Thoracic aorta (tissue), 2 donors: ENCODE measurements around the gene MAP3K7. TPM values are rescaled to one million over a fixed set of nuclear protein-coding genes. Genes with fewer than 3 reads are reported as not detected.

Experiments used
- ATAC-seq: fragments of 150-250 bp; one replicate; pipeline ENCODE4 v1.8.0; 2017; ENCODE audit warnings: low read depth; ENCODE audit not compliant: insufficient number of reproducible peaks, low FRiP score
- DNase-seq: peaks from one replicate; pipeline ENCODE4 v3.0.0-alpha.2; 2020; ENCODE audit warnings: low spot score
- H3K27ac ChIP-seq, 2 donors: fragments of 200-600 bp; sonication (generic); 1 replicate in 1 of 2; 2 replicates in 1 of 2; pipeline ENCODE4 v1.5.1; 2016; ENCODE audit warnings: mild to moderate bottlenecking in 2 of 2, moderate library complexity in 2 of 2
- H3K27me3 ChIP-seq: fragments of 200-600 bp; sonication (generic); replicated peaks from 2 replicates; pipeline ENCODE4 v1.6.0; 2016; ENCODE audit warnings: mild to moderate bottlenecking; ENCODE audit not compliant: insufficient read depth
- H3K36me3 ChIP-seq: fragments of 200-600 bp; sonication (generic); one replicate; pipeline ENCODE4 v1.5.1; 2016
- H3K4me1 ChIP-seq, 2 donors: fragments of 200-600 bp; sonication (generic); 1 replicate in 1 of 2; 2 replicates in 1 of 2; pipeline versions ENCODE4 v1.5.1 to v1.6.0; 2016; ENCODE audit warnings: low read depth in 2 of 2, mild to moderate bottlenecking in 1 of 2; ENCODE audit not compliant: control insufficient read depth in 1 of 2
- H3K4me3 ChIP-seq: fragments of 200-600 bp; sonication (generic); 2 replicates; pipeline ENCODE4 v1.5.1; 2016; ENCODE audit warnings: mild to moderate bottlenecking
- H3K9me3 ChIP-seq: fragments of 200-600 bp; sonication (generic); 2 replicates; pipeline ENCODE4 v1.5.1; 2016
- total RNA-seq, 2 donors: library from RNA; depleted of rRNA; stranded (reverse); fragments of >200 nt; gene quantifications; one replicate each; pipeline versions ENCODE4 v1.1.0 to v1.2.3, GENCODE V29; 2016
- TF ChIP-seq, protein P1 (sequence below): fragments of 200-600 bp; sonication (generic); IDR thresholded peaks from one replicate; pipeline ENCODE4 v1.5.1; 2019; ENCODE audit warnings: antibody characterized with exemption

Gene MAP3K7
- total RNA-seq, 2 donors from 2014 or later, result 21.5 to 31.5 TPM

DNA sequence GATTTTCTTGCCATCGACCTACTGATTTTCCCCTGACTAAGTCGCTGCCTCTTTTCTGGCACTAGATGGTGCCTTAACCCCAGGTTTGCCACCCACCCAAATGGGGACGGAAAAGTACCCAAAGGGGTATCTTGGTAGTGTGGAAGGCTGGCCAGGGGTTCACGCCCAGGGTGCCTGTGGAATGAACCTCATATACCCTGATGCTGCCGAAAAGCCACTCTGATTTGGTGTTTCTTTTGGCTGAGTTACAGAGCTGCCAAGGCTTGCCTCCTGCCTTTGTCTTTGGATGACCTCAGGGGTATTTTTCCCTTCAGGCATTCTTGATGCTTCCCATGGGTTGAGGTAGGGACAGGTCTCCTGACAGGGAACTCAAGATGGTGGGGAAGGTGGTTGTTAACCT is 78.1 kb downstream of the MAP3K7 start:
- no peak overlapping the region for H3K27ac ChIP-seq
- TF ChIP-seq, protein P1, sequence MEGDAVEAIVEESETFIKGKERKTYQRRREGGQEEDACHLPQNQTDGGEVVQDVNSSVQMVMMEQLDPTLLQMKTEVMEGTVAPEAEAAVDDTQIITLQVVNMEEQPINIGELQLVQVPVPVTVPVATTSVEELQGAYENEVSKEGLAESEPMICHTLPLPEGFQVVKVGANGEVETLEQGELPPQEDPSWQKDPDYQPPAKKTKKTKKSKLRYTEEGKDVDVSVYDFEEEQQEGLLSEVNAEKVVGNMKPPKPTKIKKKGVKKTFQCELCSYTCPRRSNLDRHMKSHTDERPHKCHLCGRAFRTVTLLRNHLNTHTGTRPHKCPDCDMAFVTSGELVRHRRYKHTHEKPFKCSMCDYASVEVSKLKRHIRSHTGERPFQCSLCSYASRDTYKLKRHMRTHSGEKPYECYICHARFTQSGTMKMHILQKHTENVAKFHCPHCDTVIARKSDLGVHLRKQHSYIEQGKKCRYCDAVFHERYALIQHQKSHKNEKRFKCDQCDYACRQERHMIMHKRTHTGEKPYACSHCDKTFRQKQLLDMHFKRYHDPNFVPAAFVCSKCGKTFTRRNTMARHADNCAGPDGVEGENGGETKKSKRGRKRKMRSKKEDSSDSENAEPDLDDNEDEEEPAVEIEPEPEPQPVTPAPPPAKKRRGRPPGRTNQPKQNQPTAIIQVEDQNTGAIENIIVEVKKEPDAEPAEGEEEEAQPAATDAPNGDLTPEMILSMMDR, result no peak
- peaks cover 5% of the 10 kb centered on the region for H3K36me3 ChIP-seq
- DNase-seq, result no peak
- no peaks in the 10 kb centered on the region for H3K4me1 ChIP-seq
- no peak for ATAC-seq
- no peaks in the 10 kb centered on the region for H3K27me3 ChIP-seq
- no peak overlapping the region for H3K4me3 ChIP-seq
- peaks cover 3% of the 10 kb centered on the region for H3K9me3 ChIP-seq

DNA sequence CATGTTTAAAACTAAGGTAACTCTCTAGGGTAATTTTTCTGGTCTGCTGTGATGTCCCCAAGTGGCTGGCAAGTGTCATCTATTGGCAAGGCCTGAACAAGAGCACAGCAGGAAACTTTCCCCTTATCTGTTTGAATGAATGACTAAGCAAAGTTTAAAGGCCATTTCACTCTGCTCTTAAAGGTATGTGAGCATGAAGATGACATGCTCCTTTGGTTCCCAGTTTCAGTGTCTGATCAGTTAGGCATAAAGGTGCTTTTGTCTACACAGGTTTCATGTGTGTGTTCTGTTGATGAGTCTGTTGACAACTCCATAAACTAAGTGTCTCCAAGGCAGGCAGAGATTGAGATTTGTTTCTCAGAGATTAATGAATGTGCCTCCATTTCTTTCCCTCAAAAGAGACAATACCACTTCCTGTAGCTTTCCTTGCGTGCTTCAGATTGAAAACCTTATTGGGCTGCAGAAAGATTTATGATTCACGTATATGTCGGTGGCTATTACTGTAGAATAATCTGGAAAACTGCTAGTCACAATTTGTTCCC is 83.9 kb downstream of the MAP3K7 start:
- TF ChIP-seq, protein P1, result no peak
- ATAC-seq (no peak), DNase-seq (no peak)
- no peak overlapping the region for H3K4me3 ChIP-seq
- H3K27me3 ChIP-seq, result no peaks in the 10 kb centered on the region
- no peaks in the 10 kb centered on the region for H3K4me1 ChIP-seq
- no peak overlapping the region for H3K27ac ChIP-seq
- no peaks in the 10 kb centered on the region for H3K9me3 ChIP-seq
- no peaks in the 10 kb centered on the region for H3K36me3 ChIP-seq

DNA sequence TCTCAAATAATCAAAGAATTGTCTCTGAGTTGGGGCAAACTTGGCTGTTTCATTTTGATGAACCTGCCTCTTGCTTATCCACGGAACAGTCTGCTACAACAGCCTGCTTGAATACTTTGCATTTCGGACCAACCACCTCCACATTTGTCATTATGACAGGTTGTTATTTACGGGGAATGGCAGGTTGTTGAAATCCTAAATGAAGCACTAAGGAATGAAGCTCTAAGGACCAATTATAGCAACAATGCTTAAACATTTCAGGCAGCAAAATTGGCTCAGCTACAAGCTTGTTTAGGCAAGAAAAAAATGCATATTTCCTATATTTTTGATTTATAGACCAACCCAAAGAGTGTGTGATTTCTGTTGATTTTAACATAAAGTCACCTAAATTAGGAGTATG is 84.5 kb downstream of the MAP3K7 start:
- Histone ChIP-seq H3K9me3 (no peaks in the 10 kb centered on the region), H3K36me3 (no peaks in the 10 kb centered on the region), H3K27me3 (no peaks in the 10 kb centered on the region), H3K4me3 (no peak overlapping the region), H3K4me1 (no peaks in the 10 kb centered on the region), H3K27ac (no peak overlapping the region)
- no peak for ATAC-seq
- TF ChIP-seq, protein P1, result no peak
- DNase-seq, result no peak

DNA sequence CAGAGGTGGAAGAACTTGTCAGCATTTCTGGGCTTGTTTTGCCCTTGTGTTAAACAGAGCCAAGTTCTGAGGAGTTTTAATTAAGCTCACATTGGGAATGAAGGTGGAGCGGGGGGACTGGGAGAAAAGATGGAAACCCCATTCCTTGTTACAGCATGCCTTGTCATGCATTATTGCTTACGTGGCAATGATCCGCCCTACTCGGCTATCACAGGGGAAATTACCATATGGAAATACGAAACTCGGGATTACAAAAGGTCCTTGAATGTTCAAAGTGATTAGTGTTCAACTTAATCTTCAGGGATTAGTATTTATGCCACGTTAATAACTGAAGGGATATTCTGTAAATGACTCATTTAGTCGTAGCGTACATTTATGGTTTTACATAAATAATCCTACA is 86.4 kb downstream of the MAP3K7 start:
- TF ChIP-seq, protein P1, result no peak
- H3K27me3 ChIP-seq, result no peaks in the 10 kb centered on the region
- no peaks in the 10 kb centered on the region for H3K9me3 ChIP-seq
- H3K4me3 ChIP-seq, result no peak overlapping the region
- H3K36me3 ChIP-seq, result no peaks in the 10 kb centered on the region
- no peak for DNase-seq
- no peak overlapping the region for H3K27ac ChIP-seq
- no peak for ATAC-seq
- no peaks in the 10 kb centered on the region for H3K4me1 ChIP-seq

DNA sequence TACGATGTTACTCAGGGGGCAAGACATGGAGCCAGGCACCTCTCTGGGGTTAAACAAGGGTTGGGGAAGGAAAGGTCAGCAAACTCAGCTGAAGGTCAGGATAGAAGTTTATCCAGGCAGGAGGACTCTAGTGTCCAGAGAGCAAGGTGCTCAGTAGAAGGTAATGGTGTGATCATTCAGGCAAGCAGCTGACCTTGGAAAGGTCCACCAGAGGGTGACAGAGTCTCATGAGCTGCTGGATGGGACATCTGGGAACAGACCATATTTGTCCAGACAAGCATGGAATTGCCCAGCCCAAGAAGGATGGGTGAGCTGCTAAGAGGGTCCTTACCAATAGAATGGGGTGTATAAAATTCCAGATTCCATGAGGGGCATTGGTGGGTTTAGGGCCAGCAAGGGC is 89.5 kb downstream of the MAP3K7 start:
- TF ChIP-seq, protein P1, result no peak
- H3K4me3 ChIP-seq, result no peak overlapping the region
- H3K4me1 ChIP-seq, result no peaks in the 10 kb centered on the region
- H3K9me3 ChIP-seq, result no peaks in the 10 kb centered on the region
- H3K27me3 ChIP-seq, result no peaks in the 10 kb centered on the region
- no peak overlapping the region for H3K27ac ChIP-seq
- no peaks in the 10 kb centered on the region for H3K36me3 ChIP-seq
- ATAC-seq, result no peak
- no peak for DNase-seq
